Panc1 (cell line): ENCODE measurements around the gene MTNR1B.

Experiments
- CTCF ChIP-seq: fragments of 450-650 bp; IDR thresholded peaks from 2 replicates; pipeline ENCODE4 v1.5.1; 2017; ENCODE audit warnings: mild to moderate bottlenecking
- POLR2AphosphoS5 ChIP-seq: IDR thresholded peaks from 2 replicates; pipeline ENCODE4 v1.6.1; 2012; ENCODE audit warnings: mild to moderate bottlenecking, low read depth, low read length, moderate library complexity
- SIN3A ChIP-seq: IDR thresholded peaks from 2 replicates; pipeline ENCODE4 v1.6.1; 2012; ENCODE audit warnings: low read depth, mild to moderate bottlenecking, low read length, moderate library complexity, borderline replicate concordance; ENCODE audit not compliant: insufficient read depth
- TCF7L2 ChIP-seq: IDR thresholded peaks from 2 replicates; pipeline ENCODE4 v1.6.1; 2011; ENCODE audit warnings: mild to moderate bottlenecking, low read depth, low read length, inconsistent platforms

DNA sequence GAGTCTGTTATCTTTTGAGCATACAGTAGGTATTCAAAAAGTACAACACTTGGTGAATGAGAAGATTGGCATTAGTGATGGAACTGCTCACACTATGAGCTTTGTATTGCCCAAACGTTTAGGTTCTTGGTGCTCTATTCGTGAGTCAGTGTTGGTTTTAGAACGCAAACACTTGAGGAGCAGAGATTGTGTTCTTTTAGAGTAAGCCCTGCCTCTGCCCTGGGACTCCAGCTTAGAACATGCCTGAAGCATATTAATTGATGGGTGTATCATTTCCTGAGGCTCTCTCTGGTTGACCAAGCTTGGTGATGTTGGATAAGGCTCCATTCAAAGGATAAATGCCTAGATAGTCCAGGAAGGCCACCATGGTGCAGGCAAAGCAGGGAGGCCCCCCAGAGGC is 10.9 kb downstream of the MTNR1B start:
- TF ChIP-seq CTCF (no peak), POLR2AphosphoS5 (no peak), TCF7L2 (no peak), SIN3A (no peak)
